ENCODE data around the gene CRELD1.

The CRELD1 gene

GRCh38 chr3:9888540-9888939, 45.1 kb upstream of the CRELD1 start:
- Histone ChIP-seq H3K27me3 (ENCODE audit: low read depth, low read length) (no peaks in the 10 kb centered on the region), H3K27ac (ENCODE audit: low read length) (no peak overlapping the region)
- no peak for TF ChIP-seq EZH2phosphoT487 (IDR thresholded peaks at IDR 0.05; ENCODE audit: low read depth)
- TF ChIP-seq, protein P1, sequence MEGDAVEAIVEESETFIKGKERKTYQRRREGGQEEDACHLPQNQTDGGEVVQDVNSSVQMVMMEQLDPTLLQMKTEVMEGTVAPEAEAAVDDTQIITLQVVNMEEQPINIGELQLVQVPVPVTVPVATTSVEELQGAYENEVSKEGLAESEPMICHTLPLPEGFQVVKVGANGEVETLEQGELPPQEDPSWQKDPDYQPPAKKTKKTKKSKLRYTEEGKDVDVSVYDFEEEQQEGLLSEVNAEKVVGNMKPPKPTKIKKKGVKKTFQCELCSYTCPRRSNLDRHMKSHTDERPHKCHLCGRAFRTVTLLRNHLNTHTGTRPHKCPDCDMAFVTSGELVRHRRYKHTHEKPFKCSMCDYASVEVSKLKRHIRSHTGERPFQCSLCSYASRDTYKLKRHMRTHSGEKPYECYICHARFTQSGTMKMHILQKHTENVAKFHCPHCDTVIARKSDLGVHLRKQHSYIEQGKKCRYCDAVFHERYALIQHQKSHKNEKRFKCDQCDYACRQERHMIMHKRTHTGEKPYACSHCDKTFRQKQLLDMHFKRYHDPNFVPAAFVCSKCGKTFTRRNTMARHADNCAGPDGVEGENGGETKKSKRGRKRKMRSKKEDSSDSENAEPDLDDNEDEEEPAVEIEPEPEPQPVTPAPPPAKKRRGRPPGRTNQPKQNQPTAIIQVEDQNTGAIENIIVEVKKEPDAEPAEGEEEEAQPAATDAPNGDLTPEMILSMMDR (IDR thresholded peaks at IDR 0.05; ENCODE audit: low read depth, low read length) = no peak

DNA sequence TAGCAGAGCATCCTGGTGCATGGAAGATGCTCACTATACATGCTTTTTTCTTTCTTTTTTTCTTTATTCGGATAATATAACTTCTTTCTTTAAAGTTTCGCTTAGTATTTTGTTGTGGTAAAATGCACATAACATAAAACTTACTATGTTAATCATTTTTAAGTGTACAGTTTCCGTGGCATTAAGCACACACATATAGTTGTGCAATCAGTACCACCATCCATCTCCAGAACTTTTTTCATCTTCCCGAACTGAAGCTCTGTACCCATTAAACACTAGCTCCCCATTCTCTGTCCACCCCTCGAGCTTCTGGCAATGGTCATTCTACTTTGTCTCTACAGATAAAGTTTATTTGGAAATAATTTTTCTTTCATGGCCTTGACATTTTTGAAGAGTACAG, 44.2 kb upstream of the CRELD1 start:
- Histone ChIP-seq H4K20me1 (ENCODE audit: insufficient read depth, low read length) (peaks cover 9% of the 10 kb centered on the region; the same call in 1 of the 2 replicates), H3K27ac (ENCODE audit: low read length) (no peak overlapping the region), H3K79me2 (ENCODE audit: low read length) (peaks cover 39% of the 10 kb centered on the region), H3K4me2 (ENCODE audit: low read length) (0 out of 2 replicates have a peak overlapping the region, but pooled peaks have one; percentile 80), H3K27me3 (ENCODE audit: low read depth, low read length) (no peaks in the 10 kb centered on the region), H3K9ac (ENCODE audit: low read length) (no peak overlapping the region), H3K9me3 (ENCODE audit: insufficient read depth, low read length) (no peaks in the 10 kb centered on the region), H2AFZ (ENCODE audit: low read depth, low read length) (no peak overlapping the region; the same call in 1 of the 2 replicates), H3K4me1 (ENCODE audit: low read length) (peaks cover 8% of the 10 kb centered on the region), H3K36me3 (replicated peaks; ENCODE audit: low read depth, low read length) (peaks cover 19% of the 10 kb centered on the region), H3K4me3 (ENCODE audit: low read length) (peak overlapping the region; percentile 92; the same call in 1 of the 2 replicates)
- TF ChIP-seq, protein P1 (IDR thresholded peaks at IDR 0.05; ENCODE audit: low read depth, low read length) = no peak
- TF ChIP-seq EZH2phosphoT487 (IDR thresholded peaks at IDR 0.05; ENCODE audit: low read depth) = no peak

More at GRCh38 chr3:9888540-9888939, 45.1 kb upstream of the CRELD1 start:
- H3K4me3 ChIP-seq (ENCODE audit: low read length) = no peak overlapping the region
- no peak overlapping the region for H3K9ac ChIP-seq (ENCODE audit: low read length)
- no peak overlapping the region for H3K4me2 ChIP-seq (ENCODE audit: low read length)
- H3K36me3 ChIP-seq (replicated peaks; ENCODE audit: low read depth, low read length) = peaks cover 13% of the 10 kb centered on the region
- H4K20me1 ChIP-seq (ENCODE audit: insufficient read depth, low read length) = peaks cover 9% of the 10 kb centered on the region; the same call in 1 of the 2 replicates
- no peak overlapping the region for H2AFZ ChIP-seq (ENCODE audit: low read depth, low read length)
- peaks cover 8% of the 10 kb centered on the region for H3K4me1 ChIP-seq (ENCODE audit: low read length)
- H3K79me2 ChIP-seq (ENCODE audit: low read length) = peaks cover 32% of the 10 kb centered on the region
- no peaks in the 10 kb centered on the region for H3K9me3 ChIP-seq (ENCODE audit: insufficient read depth, low read length)

DNA sequence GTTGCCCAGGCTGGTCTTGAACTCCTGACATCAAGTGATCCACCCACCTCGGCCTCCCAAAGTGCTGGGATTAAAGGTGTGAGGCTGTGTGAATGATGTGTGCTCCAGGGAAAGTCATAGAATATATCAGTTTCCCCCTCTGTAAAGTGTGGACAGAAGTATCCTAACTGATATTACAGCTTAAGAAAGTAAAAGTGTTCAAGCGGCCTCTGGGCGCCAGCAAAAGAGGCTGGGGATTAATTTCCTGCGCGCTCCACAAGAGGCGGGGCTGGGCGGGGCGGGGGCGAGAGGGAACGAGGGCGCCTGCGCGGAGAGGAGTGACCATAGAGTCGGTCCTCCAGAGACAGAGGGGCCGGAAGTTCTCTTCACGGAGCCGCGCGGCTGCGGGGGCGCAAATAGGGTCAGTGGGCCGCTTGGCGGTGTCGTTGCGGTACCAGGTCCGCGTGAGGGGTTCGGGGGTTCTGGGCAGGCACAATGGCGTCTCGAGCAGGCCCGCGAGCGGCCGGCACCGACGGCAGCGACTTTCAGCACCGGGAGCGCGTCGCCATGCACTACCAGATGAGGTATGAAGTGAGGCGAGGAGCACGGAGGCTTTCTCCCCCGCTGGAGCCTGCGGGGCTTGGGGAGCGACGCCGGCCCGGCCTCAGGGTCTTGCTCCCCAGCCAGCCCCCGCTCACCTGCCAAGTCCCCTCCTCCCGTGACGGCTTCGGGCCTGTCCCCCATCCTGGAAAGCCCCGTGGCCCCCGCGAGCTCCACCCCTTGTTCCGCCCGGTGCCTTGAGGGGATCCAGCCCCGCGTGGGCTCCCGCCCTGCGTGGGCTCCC, 43.2 kb upstream of the CRELD1 start, which contains the start of gene JAGN1:
Gene JAGN1, plus strand, starts transcription at position 362 of the 823 bp plus-strand sequence. Its CDS starts 113 bp downstream, at position 475.
- H3K4me2 ChIP-seq (ENCODE audit: low read length) = peak within 1 kb of the TSS; percentile 80
- peaks cover 14% of the 10 kb centered on the region for H4K20me1 ChIP-seq (ENCODE audit: insufficient read depth, low read length)
- H2AFZ ChIP-seq (ENCODE audit: low read depth, low read length) = peak within 1 kb of the TSS; percentile 89; the same call in 1 of the 2 replicates
- H3K9me3 ChIP-seq (ENCODE audit: insufficient read depth, low read length) = no peaks in the 10 kb centered on the region
- peak within 1 kb of the TSS; percentile 79 for H3K27ac ChIP-seq (ENCODE audit: low read length)
- peak within 1 kb of the TSS; percentile 91 for H3K9ac ChIP-seq (ENCODE audit: low read length)
- peak within 1 kb of the TSS; percentile 92 for H3K4me3 ChIP-seq (ENCODE audit: low read length)
- H3K79me2 ChIP-seq (ENCODE audit: low read length) = peaks cover 45% of the 10 kb centered on the region
- peaks cover 24% of the 10 kb centered on the region for H3K36me3 ChIP-seq (replicated peaks; ENCODE audit: low read depth, low read length)
- TF ChIP-seq EZH2phosphoT487 (IDR thresholded peaks at IDR 0.05; ENCODE audit: low read depth) = no peak
- TF ChIP-seq, protein P1 (IDR thresholded peaks at IDR 0.05; ENCODE audit: low read depth, low read length) = no peak
- no peaks in the 10 kb centered on the region for H3K27me3 ChIP-seq (ENCODE audit: low read depth, low read length)
- peaks cover 8% of the 10 kb centered on the region for H3K4me1 ChIP-seq (ENCODE audit: low read length)

- Histone ChIP-seq H4K20me1 (ENCODE audit: insufficient read depth, low read length) (peaks cover 14% of the 10 kb centered on the region), H3K79me2 (ENCODE audit: low read length) (peaks cover 50% of the 10 kb centered on the region), H3K27me3 (ENCODE audit: low read depth, low read length) (no peaks in the 10 kb centered on the region), H3K27ac (ENCODE audit: low read length) (peak overlapping the region; percentile 79), H3K9ac (ENCODE audit: low read length) (peak overlapping the region; percentile 91), H3K9me3 (ENCODE audit: insufficient read depth, low read length) (no peaks in the 10 kb centered on the region), H3K4me1 (ENCODE audit: low read length) (peaks cover 8% of the 10 kb centered on the region), H3K36me3 (replicated peaks; ENCODE audit: low read depth, low read length) (peaks cover 28% of the 10 kb centered on the region), H3K4me3 (ENCODE audit: low read length) (peak overlapping the region; percentile 92), H2AFZ (ENCODE audit: low read depth, low read length) (no peak overlapping the region), H3K4me2 (ENCODE audit: low read length) (peak overlapping the region; percentile 62)
- no peak for TF ChIP-seq EZH2phosphoT487 (IDR thresholded peaks at IDR 0.05; ENCODE audit: low read depth)
- TF ChIP-seq, protein P1 (IDR thresholded peaks at IDR 0.05; ENCODE audit: low read depth, low read length) = no peak
Observed at GRCh38 chr3:9891072-9891622, 42.5 kb upstream of the CRELD1 start.

All from OCI-LY3 (cell line).